SK-N-SH (cell line): Measurements from ENCODE around the gene PRSS38. TPM values are rescaled to one million over a fixed set of nuclear protein-coding genes. Genes with fewer than 3 reads are reported as not detected.

ENCODE experiments used
- CTCF ChIA-PET: fragments of 300-600, 350-600 bp; formaldehyde crosslinking; extraction: SDS; loops from one replicate; lab custom pipeline; 2021; lab: Yijun Ruan, JAX
- POLR2A ChIA-PET: fragments of 350-600 bp; sonication (Branson Sonifier 250); formaldehyde crosslinking; extraction: SDS; loops from one replicate; lab custom pipeline; 2020; ENCODE audit warnings: antibody characterized with exemption, inconsistent platforms; lab: Yijun Ruan, JAX
- DNase-seq: peaks from one replicate; pipeline ENCODE4 v3.0.0; 2012
- H2AFZ ChIP-seq: fragments of 200-600 bp; sonication (generic); 2 replicates; pipeline ENCODE4 v1.8.1; 2016; ENCODE audit warnings: antibody characterized with exemption, mild to moderate bottlenecking, low read depth
- H3F3A ChIP-seq: fragments of 200-600 bp; sonication (generic); replicated peaks from 2 replicates; pipeline ENCODE3; 2016; ENCODE audit warnings: antibody characterized with exemption, mild to moderate bottlenecking; ENCODE audit not compliant: insufficient read depth
- H3K27ac ChIP-seq, 2 experiments: fragments of 200-500 bp in 1 of 2; fragments of 200-600 bp in 1 of 2; sonication (Bioruptor generic) in 1 of 2; sonication (generic), shearing (Covaris generic) in 1 of 2; 2 replicates each; pipeline versions ENCODE4 v1.5.1 to v1.6.1; 2014 to 2016; ENCODE audit warnings: low read depth in 2 of 2, inconsistent platforms in 1 of 2, low read length in 1 of 2, mild to moderate bottlenecking in 1 of 2, mixed read lengths in 1 of 2
- H3K27me3 ChIP-seq: fragments of 200-600 bp; sonication (generic), shearing (Covaris generic); 2 replicates; pipeline ENCODE4 v1.6.1; 2016; ENCODE audit warnings: mixed run types; ENCODE audit not compliant: insufficient read depth
- H3K36me3 ChIP-seq, 2 experiments: fragments of 200-500 bp in 1 of 2; fragments of 200-600 bp in 1 of 2; sonication (Bioruptor generic) in 1 of 2; sonication (generic) in 1 of 2; replicated peaks in 1 of 2; 2 replicates each; pipeline versions ENCODE3 to v1.5.1; 2014 to 2016; ENCODE audit warnings: low read length in 1 of 2, mild to moderate bottlenecking in 1 of 2; ENCODE audit not compliant: insufficient read depth in 2 of 2, control insufficient read depth in 1 of 2
- H3K4me1 ChIP-seq, 2 experiments: fragments of 200-500 bp in 1 of 2; fragments of 200-600 bp in 1 of 2; sonication (Bioruptor generic) in 1 of 2; sonication (generic), shearing (Covaris generic) in 1 of 2; 2 replicates each; pipeline versions ENCODE4 v1.5.1 to v1.6.1; 2014 to 2016; ENCODE audit warnings: low read depth in 1 of 2, low read length in 1 of 2, mixed run types in 1 of 2; ENCODE audit not compliant: insufficient read depth in 2 of 2, control insufficient read depth in 1 of 2
- H3K4me2 ChIP-seq: fragments of 200-600 bp; sonication (generic), shearing (Covaris generic); 2 replicates; pipeline ENCODE4 v1.6.1; 2017; ENCODE audit warnings: mixed run types
- H3K4me3 ChIP-seq, 2 experiments: fragments of 200-500 bp in 1 of 2; fragments of 200-600 bp in 1 of 2; sonication (Bioruptor generic) in 1 of 2; sonication (generic), shearing (Covaris generic) in 1 of 2; 2 replicates each; pipeline versions ENCODE4 v1.5.1 to v1.8.1; 2014 to 2016; ENCODE audit warnings: low read depth in 2 of 2, inconsistent platforms in 1 of 2, low read length in 1 of 2, mild to moderate bottlenecking in 1 of 2, mixed read lengths in 1 of 2, moderate library complexity in 1 of 2
- H3K79me2 ChIP-seq: fragments of 200-600 bp; sonication (generic); 2 replicates; pipeline ENCODE4 v1.8.1; 2017; ENCODE audit warnings: mild to moderate bottlenecking; ENCODE audit not compliant: insufficient read depth
- H3K9ac ChIP-seq: fragments of 200-600 bp; sonication (generic); 2 replicates; pipeline ENCODE4 v1.6.1; 2017; ENCODE audit warnings: mixed run types
- H3K9me2 ChIP-seq: fragments of 200-600 bp; sonication (generic); 2 replicates; pipeline ENCODE4 v1.6.1; 2017; ENCODE audit warnings: mixed run types
- H3K9me3 ChIP-seq: fragments of 200-600 bp; sonication (generic); 2 replicates; pipeline ENCODE4 v1.6.1; 2017; ENCODE audit warnings: mixed run types, mild to moderate bottlenecking, moderate library complexity
- H4K20me1 ChIP-seq: fragments of 200-600 bp; sonication (generic); 2 replicates; pipeline ENCODE4 v1.6.1; 2017; ENCODE audit warnings: mild to moderate bottlenecking, mixed run types; ENCODE audit not compliant: insufficient read depth
- EP300 ChIP-seq, 2 experiments: IDR thresholded peaks; 2 replicates each; pipeline versions ENCODE4 v1.4.0 to v1.6.1; 2012; ENCODE audit warnings: borderline replicate concordance in 1 of 2, low read depth in 1 of 2, low read length in 1 of 2
- RAD21 ChIP-seq: IDR thresholded peaks from 2 replicates; pipeline ENCODE4 v1.6.1; 2012; ENCODE audit warnings: mild to moderate bottlenecking, low read length
- USF2 ChIP-seq: fragments of 150-350 bp; IDR thresholded peaks from 2 replicates; pipeline ENCODE4 v1.6.1; 2017; ENCODE audit warnings: antibody characterized with exemption, low read length, low read depth, borderline replicate concordance
- WGBS: methylation state at CpG from one replicate; pipeline ENCODE4 v1.1.6; 2017; ENCODE audit warnings: low lambda C conversion rate; 5-methylcytosine and 5-hydroxymethylcytosine counted together
- polyA plus RNA-seq, 3 experiments: library from polyadenylated mRNA; depleted of rRNA; stranded (reverse); fragments of >200 nt; gene quantifications; 2 replicates each; pipeline ENCODE4 v1.2.3, GENCODE V29; 2012
- TF ChIP-seq, protein P1 (sequence below): IDR thresholded peaks from 2 replicates; pipeline ENCODE4 v1.4.0; 2012; ENCODE audit warnings: low read depth, borderline replicate concordance

Gene PRSS38
- polyA plus RNA-seq, 1 of the 3 experiments (the other 2 are of a cell fraction): not detected

GRCh38 chr1:227894831-227895451 lies 79.5 kb downstream of the PRSS38 start:
- TF ChIP-seq, protein P1, sequence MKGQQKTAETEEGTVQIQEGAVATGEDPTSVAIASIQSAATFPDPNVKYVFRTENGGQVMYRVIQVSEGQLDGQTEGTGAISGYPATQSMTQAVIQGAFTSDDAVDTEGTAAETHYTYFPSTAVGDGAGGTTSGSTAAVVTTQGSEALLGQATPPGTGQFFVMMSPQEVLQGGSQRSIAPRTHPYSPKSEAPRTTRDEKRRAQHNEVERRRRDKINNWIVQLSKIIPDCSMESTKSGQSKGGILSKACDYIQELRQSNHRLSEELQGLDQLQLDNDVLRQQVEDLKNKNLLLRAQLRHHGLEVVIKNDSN: no peak
- TF ChIP-seq EP300 (IDR thresholded peaks at IDR 0.05; ENCODE audit: borderline replicate concordance in 1 of 2, low read depth in 1 of 2, low read length in 1 of 2) (no peak), USF2 (no peak), RAD21 (no peak)

More at GRCh38 chr1:227894831-227895451, 79.5 kb downstream of the PRSS38 start:
- DNase-seq: no peak
- Histone ChIP-seq H3K9me3 (no peaks in the 10 kb centered on the region), H3K4me2 (no peak overlapping the region), H2AFZ (no peak overlapping the region), H3K27ac (no peak overlapping the region), H3K27me3 (no peaks in the 10 kb centered on the region), H3K9me2 (no peaks in the 10 kb centered on the region), H3F3A (no peaks in the 10 kb centered on the region), H3K79me2 (no peaks in the 10 kb centered on the region), H3K9ac (no peak overlapping the region), H4K20me1 (no peaks in the 10 kb centered on the region), H3K4me3 (no peak overlapping the region), H3K4me1 (no peaks in the 10 kb centered on the region), H3K36me3 (no peaks in the 10 kb centered on the region)
- POLR2A ChIA-PET: no interaction called here
- CTCF ChIA-PET: no interaction called here
- 61% methylated on average over 8 of the region's 12 CpGs for WGBS

Other genes with a start within 250 kb of the PRSS38 start
- 15.0 and 16.6 TPM in 2 replicates for gene JMJD4, start 80.4 kb upstream of the PRSS38 start, polyA plus RNA-seq (2012; rRNA removed)
- 44.0 and 45.6 TPM in 2 replicates for gene SNAP47, start 80.2 kb upstream of the PRSS38 start, polyA plus RNA-seq (2012; rRNA removed)
- 0.31 and 0.36 TPM in 2 replicates for gene WNT9A, start 132.3 kb downstream of the PRSS38 start, polyA plus RNA-seq (2012; rRNA removed)
- not detected in 2 replicates for gene WNT3A, start 191.3 kb downstream of the PRSS38 start, polyA plus RNA-seq (2012; rRNA removed)